ENCODE measurements around the gene DIAPH1.

DIAPH1 gene

GRCh38 chr5:141517312-141517711 is 101.5 kb downstream of the DIAPH1 start:
- no peak for DNase-seq

DNA sequence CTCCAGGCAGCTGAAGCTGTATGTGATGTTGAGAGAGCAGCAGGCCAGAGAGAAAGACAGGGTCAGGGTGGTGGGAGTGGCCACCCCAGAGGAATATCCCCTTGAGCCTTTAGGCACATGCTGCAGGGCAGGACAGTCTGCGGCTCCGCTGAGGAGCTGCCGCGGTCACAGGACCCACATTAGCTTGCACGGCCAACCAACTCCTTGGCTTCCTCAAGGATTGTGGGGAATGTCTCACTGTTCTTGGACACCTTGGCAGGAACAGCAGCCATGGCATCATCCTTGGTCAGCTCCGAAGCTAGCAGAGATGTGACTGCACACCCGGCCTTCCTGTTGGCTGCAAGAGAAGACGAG is 102.2 kb downstream of the DIAPH1 start:
- no peak for DNase-seq

DNA sequence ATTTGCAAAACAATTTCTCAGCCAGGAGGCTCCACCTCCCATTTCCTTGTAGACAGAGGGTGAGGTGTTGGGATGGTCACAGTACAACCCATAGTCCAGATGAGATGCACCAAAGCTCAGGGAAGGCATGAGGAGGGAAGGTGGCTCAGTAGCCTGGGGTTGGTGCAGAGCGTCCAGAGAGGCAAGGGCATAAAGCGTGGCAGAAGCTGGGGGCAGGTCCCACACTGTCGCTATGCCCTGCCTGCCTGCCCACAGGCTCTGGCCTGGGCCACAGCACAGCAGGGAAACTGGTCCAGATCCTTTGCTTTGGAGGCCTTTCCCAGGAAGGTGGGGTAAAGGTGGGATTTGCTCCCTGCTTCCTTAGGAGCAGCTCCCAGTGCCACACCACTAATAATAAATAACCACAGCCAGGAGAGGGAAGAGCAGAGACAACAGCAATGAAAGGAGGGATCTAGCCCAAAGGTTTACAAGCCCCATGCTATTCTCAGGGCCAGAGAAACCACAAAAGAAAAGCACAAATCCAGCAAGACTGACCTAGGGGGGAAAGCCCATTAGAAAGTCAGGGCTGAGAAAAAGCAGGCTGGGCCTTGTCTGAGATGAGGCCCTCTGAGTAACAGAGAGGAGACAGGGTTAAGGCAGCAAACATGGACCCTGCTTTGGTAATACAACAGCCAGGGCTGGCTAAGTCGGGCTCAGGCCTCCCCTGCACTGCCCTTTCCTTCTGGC is 102.7 kb downstream of the DIAPH1 start:
- DNase-seq = no peak

- no peak for DNase-seq
Observed at GRCh38 chr5:141515141-141515540, 103.7 kb downstream of the DIAPH1 start.

DNA sequence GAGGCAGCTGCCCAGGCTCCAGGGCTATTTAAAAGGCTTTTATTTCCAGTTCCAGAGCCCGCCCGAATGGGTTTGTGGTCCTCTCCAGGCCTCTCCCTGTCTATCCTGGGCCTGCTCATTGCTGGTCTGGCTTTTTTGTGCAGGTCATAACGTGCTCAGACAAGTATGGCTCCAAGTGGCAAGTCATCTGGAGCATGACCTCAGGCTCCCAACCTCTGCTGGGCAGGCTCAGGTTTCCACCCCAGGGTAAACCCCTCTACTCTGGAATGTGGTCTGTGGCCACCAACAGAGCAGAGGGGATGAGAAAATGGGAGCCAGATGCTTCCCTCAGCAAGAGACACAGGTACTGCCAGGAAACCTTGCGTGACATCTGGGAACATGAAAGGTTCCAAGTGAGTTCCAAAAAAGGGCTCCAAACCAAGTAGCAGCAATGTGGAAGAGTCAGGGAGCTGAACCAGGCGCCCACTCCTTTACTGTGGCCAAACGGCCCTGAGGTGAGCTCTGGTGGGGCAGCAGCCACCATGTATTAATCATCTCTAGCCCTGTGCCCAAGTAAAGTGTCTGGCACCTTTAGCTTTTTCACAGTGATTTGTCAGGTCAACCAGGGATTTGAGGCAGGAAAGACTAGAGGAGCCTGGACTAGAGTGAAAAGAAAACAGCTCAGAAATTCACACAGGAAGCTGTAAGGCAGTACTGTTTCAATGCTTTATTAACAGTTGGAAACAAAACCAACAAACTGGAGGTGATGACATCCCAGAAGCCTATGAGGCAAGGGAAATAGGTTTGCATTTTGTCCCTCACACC is 104.3 kb downstream of the DIAPH1 start:
- DNase-seq = no peak

- DNase-seq = peak; percentile 71
Observed at GRCh38 chr5:141513627-141514329, 105.0 kb downstream of the DIAPH1 start.

DNA sequence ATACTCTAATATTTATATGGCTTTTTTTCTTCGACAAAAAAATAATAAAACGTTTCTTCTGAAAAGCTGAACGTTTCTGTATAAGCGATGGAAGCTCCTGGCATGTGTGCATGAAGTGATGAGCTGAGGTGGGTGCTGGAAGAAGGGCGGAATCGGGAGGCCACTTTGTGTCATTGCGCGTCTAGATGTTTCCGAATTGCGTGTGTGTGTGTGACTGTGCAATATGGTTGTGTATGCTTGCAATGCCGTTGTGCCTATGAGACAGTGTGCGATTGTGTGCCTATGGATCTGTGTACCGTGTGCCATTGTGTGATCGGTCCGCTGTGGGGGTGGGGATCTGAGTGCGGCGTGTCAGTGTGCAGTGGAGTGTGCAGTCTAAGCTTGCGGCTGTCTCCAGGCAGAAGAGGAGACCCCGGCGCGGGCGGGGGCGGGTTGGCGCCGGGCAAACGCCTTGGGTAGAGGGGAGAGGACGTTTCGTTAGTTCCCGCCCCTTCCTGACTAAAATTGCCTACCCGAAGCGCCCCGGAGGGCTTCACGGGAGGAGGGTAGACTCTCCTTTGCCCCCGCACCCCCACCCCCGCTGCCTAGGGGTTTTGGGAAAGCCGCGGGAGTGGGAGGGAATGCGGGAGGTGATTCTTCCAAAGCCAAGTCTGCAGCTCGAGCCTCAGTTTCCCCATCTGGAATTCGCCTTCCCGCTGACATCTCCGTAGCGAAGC is 105.7 kb downstream of the DIAPH1 start:
- DNase-seq = no peak

- DNase-seq = peak; percentile 72
Observed at GRCh38 chr5:141512390-141512910, 106.3 kb downstream of the DIAPH1 start.

DNA sequence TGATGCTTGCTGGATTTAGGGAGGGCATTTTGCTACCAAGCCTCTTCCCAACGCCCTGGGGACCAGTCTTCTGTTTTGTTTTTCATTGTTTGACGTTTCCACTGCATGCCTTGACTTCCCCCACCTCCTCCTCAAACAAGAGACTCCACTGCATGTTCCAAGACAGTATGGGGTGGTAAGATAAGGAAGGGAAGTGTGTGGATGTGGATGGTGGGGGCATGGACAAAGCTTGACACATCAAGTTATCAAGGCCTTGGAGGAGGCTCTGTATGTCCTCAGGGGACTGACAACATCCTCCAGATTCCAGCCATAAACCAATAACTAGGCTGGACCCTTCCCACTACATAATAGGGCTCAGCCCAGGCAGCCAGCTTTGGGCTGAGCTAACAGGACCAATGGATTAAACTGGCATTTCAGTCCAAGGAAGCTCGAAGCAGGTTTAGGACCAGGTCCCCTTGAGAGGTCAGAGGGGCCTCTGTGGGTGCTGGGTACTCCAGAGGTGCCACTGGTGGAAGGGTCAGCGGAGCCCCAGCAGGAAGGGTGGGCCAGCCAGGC is 107.0 kb downstream of the DIAPH1 start:
- no peak for DNase-seq

DNA sequence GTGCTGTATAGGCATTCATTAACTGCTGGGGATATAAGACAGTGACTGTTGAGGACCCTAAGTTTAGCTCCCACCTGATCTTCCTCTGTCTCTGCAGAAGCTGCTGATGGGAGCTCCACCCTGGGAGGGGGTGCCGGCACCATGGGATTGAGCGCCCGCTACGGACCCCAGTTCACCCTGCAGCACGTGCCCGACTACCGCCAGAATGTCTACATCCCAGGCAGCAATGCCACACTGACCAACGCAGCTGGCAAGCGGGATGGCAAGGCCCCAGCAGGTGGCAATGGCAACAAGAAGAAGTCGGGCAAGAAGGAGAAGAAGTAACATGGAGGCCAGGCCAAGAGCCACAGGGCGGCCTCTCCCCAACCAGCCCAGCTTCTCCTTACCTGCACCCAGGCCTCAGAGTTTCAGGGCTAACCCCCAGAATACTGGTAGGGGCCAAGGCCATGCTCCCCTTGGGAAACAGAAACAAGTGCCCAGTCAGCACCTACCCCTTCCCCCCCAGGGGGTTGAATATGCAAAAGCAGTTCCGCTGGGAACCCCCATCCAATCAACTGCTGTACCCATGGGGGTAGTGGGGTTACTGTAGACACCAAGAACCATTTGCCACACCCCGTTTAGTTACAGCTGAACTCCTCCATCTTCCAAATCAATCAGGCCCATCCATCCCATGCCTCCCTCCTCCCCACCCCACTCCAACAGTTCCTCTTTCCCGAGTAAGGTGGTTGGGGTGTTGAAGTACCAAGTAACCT is 107.8 kb downstream of the DIAPH1 start:
- DNase-seq = no peak

GRCh38 chr5:141510160-141510559 is 108.6 kb downstream of the DIAPH1 start:
- no peak for DNase-seq

DNA sequence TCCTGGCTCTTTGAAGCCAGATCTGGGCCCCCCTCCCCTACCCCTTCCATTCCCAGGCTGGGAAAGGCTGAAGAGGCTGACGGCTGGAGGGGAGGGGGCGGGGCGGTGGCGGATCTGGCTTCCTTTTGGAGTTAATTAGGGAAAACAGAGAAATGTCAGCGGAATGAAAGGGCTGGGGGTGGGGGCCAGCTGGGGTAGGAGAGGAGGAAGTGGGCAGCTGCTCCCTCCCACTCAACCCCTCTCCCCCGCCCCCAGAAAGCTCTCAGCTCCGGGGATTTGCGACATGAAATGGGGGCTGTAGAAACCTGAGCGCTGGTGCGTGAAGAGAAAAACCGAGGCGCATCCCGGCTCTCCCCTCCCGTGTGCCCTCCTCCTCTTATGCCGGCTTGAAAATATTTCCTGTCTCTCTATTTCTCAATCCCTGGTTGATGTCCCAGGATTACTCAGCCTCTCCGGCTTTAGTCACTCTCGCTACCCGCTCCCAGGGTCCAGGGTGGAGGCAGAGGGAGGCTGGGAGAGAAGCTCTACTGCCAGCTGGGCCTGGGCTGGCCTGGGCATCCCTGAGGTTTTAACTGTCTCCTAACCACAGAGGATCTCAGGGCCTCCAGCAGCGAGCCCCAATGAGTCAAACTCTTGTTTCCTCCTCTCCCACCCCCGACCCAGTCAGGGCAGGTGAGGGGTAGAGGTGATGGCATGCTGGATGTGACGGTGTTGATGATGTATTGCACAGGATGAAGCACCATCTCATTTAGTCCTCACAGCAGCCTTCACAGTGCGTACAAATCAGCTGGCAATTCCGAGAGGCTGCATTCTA is 109.8 kb downstream of the DIAPH1 start:
- peak; percentile 51 for DNase-seq

GRCh38 chr5:141508440-141508797 is 110.4 kb downstream of the DIAPH1 start:
- DNase-seq = no peak

DNA sequence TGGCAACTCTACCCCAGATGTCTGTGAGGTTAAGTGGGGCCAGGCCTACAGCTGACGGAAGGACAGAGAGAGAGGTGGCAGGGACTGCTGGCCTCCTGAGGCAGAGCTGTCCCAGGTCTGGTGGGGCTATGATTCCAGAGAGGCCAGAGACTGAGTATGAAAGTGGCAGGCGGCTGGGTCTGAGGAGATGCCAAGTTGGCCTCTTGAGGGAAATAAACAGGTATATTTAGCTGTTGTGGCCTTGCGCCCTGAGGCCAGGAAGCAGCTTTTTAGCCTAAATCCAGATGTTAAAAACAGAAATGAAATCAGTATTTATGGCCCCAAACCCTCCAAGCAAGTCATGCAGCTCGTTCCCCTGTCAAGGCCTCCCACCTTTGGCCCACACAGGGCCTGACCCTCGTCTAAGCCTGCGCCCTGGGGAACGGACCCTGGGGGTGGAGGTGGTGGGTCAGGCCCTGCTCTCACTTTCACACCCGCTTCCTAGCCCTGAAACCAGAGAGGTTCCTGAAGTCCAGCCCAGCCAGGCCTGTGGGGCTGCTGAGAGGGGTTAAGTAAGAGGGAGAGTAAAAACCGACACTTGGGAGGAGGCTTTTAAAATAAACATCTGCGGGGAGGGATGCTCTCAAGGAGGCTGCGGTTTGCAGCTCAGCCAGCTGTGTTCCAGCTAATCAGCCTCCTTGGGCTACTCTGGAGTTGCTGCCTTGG is 111.3 kb downstream of the DIAPH1 start:
- no peak for DNase-seq

- DNase-seq = no peak
Observed at GRCh38 chr5:141506381-141507155, 112.2 kb downstream of the DIAPH1 start.

DNA sequence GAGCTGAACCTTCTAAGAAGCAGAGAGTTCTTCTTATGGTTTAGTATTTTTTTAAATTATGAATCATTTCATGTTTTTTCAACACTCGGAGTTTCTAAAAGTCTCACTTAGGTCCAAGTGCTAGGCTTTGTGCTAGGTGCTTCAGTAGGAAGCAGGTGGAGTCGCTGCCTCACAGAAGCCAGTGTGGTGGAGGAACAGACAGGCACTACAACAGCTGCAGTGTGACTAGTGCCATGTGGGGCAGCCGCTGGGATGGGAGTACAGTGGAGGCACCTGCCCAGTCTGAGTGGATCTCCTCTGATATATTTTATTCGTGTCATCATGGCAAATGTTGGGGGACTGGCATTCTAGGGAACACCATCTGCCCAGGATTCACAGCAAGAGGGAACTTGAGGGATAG is 114.6 kb downstream of the DIAPH1 start:
- no peak for DNase-seq

GRCh38 chr5:141503681-141504080 is 115.1 kb downstream of the DIAPH1 start:
- no peak for DNase-seq

GRCh38 chr5:141501761-141502160 is 117.0 kb downstream of the DIAPH1 start:
- DNase-seq = no peak

DNA sequence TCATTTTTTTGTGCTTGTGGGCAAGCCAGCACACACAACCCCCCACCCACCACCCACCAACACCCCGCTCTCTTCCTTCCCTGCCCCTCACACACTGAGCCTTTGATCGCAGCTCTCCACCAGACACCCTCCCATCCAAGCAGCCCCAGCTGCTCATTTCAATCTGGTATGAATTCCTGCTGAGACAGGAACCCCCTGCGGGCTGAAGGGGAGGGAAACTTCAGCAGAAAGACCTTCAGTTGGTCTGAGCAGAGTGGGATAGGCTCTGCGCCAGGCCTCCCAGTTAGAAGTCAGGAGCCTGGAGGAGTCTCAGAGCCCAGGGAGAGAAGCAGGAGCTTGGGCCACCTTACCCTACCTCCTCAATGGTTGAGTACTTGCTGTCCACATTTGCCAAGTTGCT is 122.8 kb downstream of the DIAPH1 start:
- DNase-seq = no peak

- DNase-seq = no peak
Observed at GRCh38 chr5:141495453-141495811, 123.4 kb downstream of the DIAPH1 start.
